ENCODE data around the gene GRPEL2. TPM values are rescaled to one million over a fixed set of nuclear protein-coding genes. Genes with fewer than 3 reads are reported as not detected.

The GRPEL2 gene
- total RNA-seq, 5 donors from 2014 or later (not counting 1 experiment from before 2014, with no cell fraction given) = 14.2 to 38.7 (median 31.5) TPM

DNA sequence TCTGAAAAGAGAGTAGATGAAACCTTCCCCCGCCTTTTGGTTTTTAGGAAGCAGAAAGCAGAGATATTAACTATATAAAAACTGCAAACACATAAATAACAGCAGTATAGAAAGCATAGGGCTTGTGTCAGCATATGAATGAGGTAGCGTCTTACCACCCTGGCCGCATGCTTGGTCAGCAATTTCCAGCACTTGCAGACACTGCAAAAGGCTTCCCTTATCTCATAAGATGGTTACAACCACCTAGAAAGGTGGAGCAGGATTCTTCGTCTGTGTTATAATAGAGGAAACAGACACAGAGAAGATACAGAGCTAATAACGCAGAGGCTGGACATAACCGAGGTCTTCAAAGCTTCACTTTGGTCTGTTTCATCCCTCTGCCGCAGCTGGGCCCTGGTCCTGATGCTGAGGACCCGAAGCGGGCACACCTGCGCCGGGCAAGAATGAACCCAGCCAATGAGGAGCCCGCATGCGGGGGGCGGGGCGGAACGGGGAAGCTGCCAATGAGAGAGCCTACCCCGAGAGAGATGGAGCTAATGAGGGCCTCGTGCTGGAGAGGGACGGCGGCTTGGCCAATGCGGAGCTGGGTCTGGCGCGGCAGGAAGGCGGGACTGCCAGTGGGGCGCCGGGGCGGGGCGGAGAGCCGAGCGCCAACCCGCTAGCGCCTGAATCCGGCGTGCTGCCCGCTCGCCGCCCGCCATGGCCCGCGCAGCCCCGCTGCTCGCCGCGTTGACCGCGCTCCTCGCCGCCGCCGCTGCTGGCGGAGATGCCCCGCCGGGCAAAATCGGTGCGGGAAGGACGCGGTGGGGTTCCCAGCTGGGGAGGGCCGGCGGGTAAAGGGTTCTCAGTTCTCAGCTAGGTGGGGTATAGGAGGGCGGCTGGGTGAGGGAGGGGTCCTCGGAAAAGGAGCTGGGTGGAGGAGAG lies 12.3 kb downstream of the GRPEL2 start, which contains the start of gene PCYOX1L:
TSS of gene PCYOX1L (plus strand) at position 677 of the 924 bp plus-strand sequence. CDS start at position 700, 23 bp downstream.
- WGBS (ENCODE audit: insufficient coverage) = 0% methylated on average over 58 of the region's 61 CpGs

DNA sequence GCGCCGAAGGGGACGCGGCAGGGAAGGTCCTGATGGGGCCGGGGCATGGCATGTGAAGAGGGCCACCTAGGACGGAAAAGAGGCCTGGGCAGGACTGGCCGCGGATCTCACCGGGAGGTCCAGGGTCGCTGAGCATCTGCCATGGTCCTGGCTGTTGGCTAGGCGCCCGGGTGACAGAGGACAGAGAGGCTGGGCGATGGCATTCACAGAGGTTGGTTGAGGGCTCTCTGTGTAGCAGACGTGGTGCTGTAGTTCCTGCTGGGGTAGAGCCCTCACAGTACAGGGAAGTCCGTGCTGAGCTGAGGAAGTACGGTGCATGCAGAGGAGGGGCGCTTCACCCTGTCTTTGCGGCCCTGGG lies 13.0 kb downstream of the GRPEL2 start:
- ChIA-PET POLR2A (interaction anchor here (0.5 to 3.5 kb wide), 9 partner anchors 13 to 1052 kb away, joined by 3 to 27 read pairs (median 5); partner anchors contain the start of genes CSNK1A1 (in 1 of the 2) and GRPEL2 (in 1 of the 2)), CTCF (interaction anchor here (0.6 to 4.3 kb wide), 11 partner anchors 10 to 220 kb away, joined by 3 to 43 read pairs (median 5); partner anchors contain the start of gene GRPEL2 (in 1 of the 2))
- Histone ChIP-seq H3K4me3 (ENCODE audit: control insufficient read depth in 1 of 2, extremely low read depth in 1 of 2, low read length in 1 of 2) (peak overlapping the region; percentile 64 to 83), H3K27ac (ENCODE audit: low read length) (peak overlapping the region; percentile 64), H3K4me1 (ENCODE audit: control insufficient read depth in 1 of 2, extremely low read depth in 1 of 2, insufficient read depth in 2 of 2, low read length in 2 of 2) (peaks cover 22 to 44% of the 10 kb centered on the region in 2 experiments), H3K36me3 (ENCODE audit: control insufficient read depth in 2 of 2, extremely low read depth in 1 of 2, insufficient read depth in 1 of 2, low read length in 1 of 2) (peaks cover under 1 to 25% of the 10 kb centered on the region in 2 donors), H3K9me3 (no peaks in the 10 kb centered on the region), H3K27me3 (replicated peaks in 1 of 2; ENCODE audit: control insufficient read depth in 2 of 2, extremely low read depth in 1 of 2, insufficient read depth in 2 of 2, low read length in 1 of 2) (no peaks in the 10 kb centered on the region)
- DNase-seq (peak in 29 of 35 experiments; percentile 10 to 54 (median 25)), ATAC-seq (replicated peaks in 1 of 4) (peak; percentile 32 to 47 (median 42))
- Mint-ChIP-seq H3K4me1 (peaks cover 67 to 72% (median 71%) of the 10 kb centered on the region in 3 donors), H3K9me3 (no peaks in the 10 kb centered on the region), H3K36me3 (peaks cover 25% of the 10 kb centered on the region), H3K27me3 (no peaks in the 10 kb centered on the region), H3K27ac (peak overlapping the region; percentile 92 to 98), H3K4me3 (peak overlapping the region; percentile 93 to 95 (median 94))
- 0% methylated on average over 14 of the region's 18 CpGs for WGBS (ENCODE audit: insufficient coverage)

More for the DNA sequence above, 12.3 kb downstream of the GRPEL2 start, which contains the start of gene PCYOX1L:
- Histone ChIP-seq H3K36me3 (ENCODE audit: control insufficient read depth in 2 of 2, extremely low read depth in 1 of 2, insufficient read depth in 1 of 2, low read length in 1 of 2) (peaks cover 0 to 31% of the 10 kb centered on the region in 2 donors), H3K4me1 (ENCODE audit: control insufficient read depth in 1 of 2, extremely low read depth in 1 of 2, insufficient read depth in 2 of 2, low read length in 2 of 2) (peaks cover 22 to 44% of the 10 kb centered on the region in 2 experiments), H3K9me3 (no peaks in the 10 kb centered on the region), H3K4me3 (ENCODE audit: control insufficient read depth in 1 of 2, extremely low read depth in 1 of 2, low read length in 1 of 2) (peak within 1 kb of the TSS; percentile 64 to 83), H3K27me3 (replicated peaks in 1 of 2; ENCODE audit: control insufficient read depth in 2 of 2, extremely low read depth in 1 of 2, insufficient read depth in 2 of 2, low read length in 1 of 2) (no peaks in the 10 kb centered on the region), H3K27ac (ENCODE audit: low read length) (peak within 1 kb of the TSS; percentile 64)
- Mint-ChIP-seq H3K4me3 (peak within 1 kb of the TSS; percentile 93 to 95 (median 94)), H3K36me3 (peaks cover 27% of the 10 kb centered on the region), H3K27ac (peak within 1 kb of the TSS; percentile 92 to 98), H3K4me1 (peaks cover 68 to 74% (median 71%) of the 10 kb centered on the region in 3 donors), H3K9me3 (no peaks in the 10 kb centered on the region), H3K27me3 (no peaks in the 10 kb centered on the region)
- DNase-seq (peak; percentile 73 to 98 (median 92)), ATAC-seq (replicated peaks in 1 of 4) (peak; percentile 97 to 99 (median 98))
- POLR2A ChIA-PET = interaction anchor here (0.5 to 3.5 kb wide), 9 partner anchors 12 to 1053 kb away, joined by 3 to 27 read pairs (median 5); partner anchors contain the start of genes CSNK1A1 (in 1 of the 2) and GRPEL2 (in 1 of the 2)
- CTCF ChIA-PET = interaction anchor here (0.6 to 4.3 kb wide), 13 partner anchors 9 to 220 kb away, joined by 3 to 43 read pairs (median 4); partner anchors contain the start of gene GRPEL2 (in 1 of the 2)

DNA sequence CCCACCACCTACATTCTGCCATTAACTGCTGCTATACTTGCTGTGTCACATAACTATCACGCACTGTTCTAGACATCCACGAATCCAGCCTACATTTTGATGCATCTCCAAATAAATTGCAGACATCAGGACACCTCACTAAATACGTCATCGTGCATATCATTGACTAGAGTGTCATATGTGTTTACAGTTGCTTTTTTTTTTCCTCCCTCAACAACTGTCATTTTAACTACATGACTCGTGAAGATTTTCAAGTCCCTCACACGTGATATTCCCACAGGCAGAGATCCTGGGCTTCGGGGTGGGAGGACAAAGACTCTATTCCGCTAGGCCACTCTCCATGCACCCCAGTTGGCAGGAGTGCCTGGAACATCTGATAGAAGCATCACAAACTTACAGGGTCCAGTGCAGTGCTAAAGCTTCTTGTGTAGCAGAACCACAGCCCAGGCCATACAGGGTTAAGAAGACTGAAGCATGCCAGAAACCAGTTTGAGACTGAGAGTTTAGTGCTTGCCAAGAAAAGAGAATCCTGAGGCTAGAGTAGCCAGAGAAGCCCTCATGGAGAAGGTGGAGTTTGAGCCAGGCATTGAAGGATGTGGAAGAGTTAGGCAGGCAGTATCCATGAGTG lies 13.7 kb downstream of the GRPEL2 start:
- Histone ChIP-seq H3K4me3 (ENCODE audit: control insufficient read depth in 1 of 2, extremely low read depth in 1 of 2, low read length in 1 of 2) (peak overlapping the region in 1 of 2 donors; percentile 83), H3K9me3 (no peaks in the 10 kb centered on the region), H3K36me3 (ENCODE audit: control insufficient read depth in 2 of 2, extremely low read depth in 1 of 2, insufficient read depth in 1 of 2, low read length in 1 of 2) (peaks cover 5 to 18% of the 10 kb centered on the region in 2 donors), H3K27ac (ENCODE audit: low read length) (peak overlapping the region; percentile 64), H3K4me1 (ENCODE audit: control insufficient read depth in 1 of 2, extremely low read depth in 1 of 2, insufficient read depth in 2 of 2, low read length in 2 of 2) (peaks cover 22 to 44% of the 10 kb centered on the region in 2 experiments), H3K27me3 (replicated peaks in 1 of 2; ENCODE audit: control insufficient read depth in 2 of 2, extremely low read depth in 1 of 2, insufficient read depth in 2 of 2, low read length in 1 of 2) (no peaks in the 10 kb centered on the region)
- Mint-ChIP-seq H3K27me3 (no peaks in the 10 kb centered on the region), H3K4me3 (peak overlapping the region; percentile 93 to 95 (median 94)), H3K9me3 (no peaks in the 10 kb centered on the region), H3K4me1 (peaks cover 63 to 71% (median 66%) of the 10 kb centered on the region in 3 donors), H3K27ac (peak overlapping the region; percentile 92 to 98), H3K36me3 (peaks cover 22% of the 10 kb centered on the region)
- ATAC-seq (replicated peaks in 1 of 4) (no peak), DNase-seq (peak in 1 of 35 experiments; percentile 19)
- 86% methylated on average over 1 of the region's 8 CpGs for WGBS (ENCODE audit: insufficient coverage)
- ChIA-PET CTCF (interaction anchor here (0.8 to 4.3 kb wide), 3 partner anchors 12 to 14 kb away, joined by 3 to 43 read pairs (median 12); partner anchors contain the start of gene GRPEL2 (in 2 of the 2)), POLR2A (interaction anchor here in 1 of 2 donors (0.6 to 3.5 kb wide), 3 partner anchors 13 to 191 kb away, joined by 3 to 27 read pairs (median 7); partner anchors contain the start of gene GRPEL2)

DNA sequence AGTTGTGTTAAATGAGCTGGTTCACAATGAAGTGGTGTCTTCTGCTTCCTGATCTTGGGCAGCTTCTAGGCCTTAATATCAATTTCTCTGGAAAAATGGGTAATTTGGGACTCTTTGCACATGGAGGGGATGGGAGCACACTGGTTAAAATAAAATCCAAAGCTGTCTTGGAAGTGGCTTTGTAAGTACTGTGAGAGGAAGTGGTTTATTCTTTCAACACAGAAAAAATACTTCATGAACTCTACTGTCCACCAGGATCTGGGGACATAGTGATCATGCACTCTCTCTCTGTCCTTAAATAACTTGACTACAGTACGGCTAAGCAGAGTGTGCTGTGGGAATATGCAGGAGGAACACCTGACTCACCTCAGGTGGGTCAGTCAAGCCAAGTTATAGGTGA lies 15.0 kb downstream of the GRPEL2 start:
- no peaks in the 10 kb centered on the region for H3K9me3 Mint-ChIP-seq
- H3K4me3 Mint-ChIP-seq = peak overlapping the region; percentile 56 to 93 (median 59)
- H3K4me1 Mint-ChIP-seq = peaks cover 53 to 64% (median 56%) of the 10 kb centered on the region in 3 donors
- no peaks in the 10 kb centered on the region for H3K27me3 Mint-ChIP-seq
- DNase-seq (no peak), ATAC-seq (replicated peaks in 1 of 4) (no peak)
- no CpG with 5 or more reads among the region's 1 CpG for WGBS (ENCODE audit: insufficient coverage)
- peaks cover 16% of the 10 kb centered on the region for H3K36me3 Mint-ChIP-seq
- CTCF ChIA-PET = interaction anchor here (3.2 to 4.3 kb wide), 2 partner anchors 11 to 15 kb away, joined by 12 to 43 read pairs; partner anchors contain the start of gene GRPEL2 (in 1 of the 2)
- peaks cover 6 to 12% of the 10 kb centered on the region in 2 donors for H3K36me3 ChIP-seq (ENCODE audit: control insufficient read depth in 2 of 2, extremely low read depth in 1 of 2, insufficient read depth in 1 of 2, low read length in 1 of 2)
- H3K9me3 ChIP-seq = no peaks in the 10 kb centered on the region
- H3K27ac Mint-ChIP-seq = peak overlapping the region; percentile 92 to 98
- POLR2A ChIA-PET = interaction anchor here in 1 of 2 donors (0.6 to 0.8 kb wide), 3 partner anchors 9 to 1554 kb away, joined by 3 to 5 read pairs (median 3); no protein-coding TSS in a partner anchor
- H3K4me1 ChIP-seq (ENCODE audit: control insufficient read depth in 1 of 2, extremely low read depth in 1 of 2, insufficient read depth in 2 of 2, low read length in 2 of 2) = peaks cover 22 to 44% of the 10 kb centered on the region in 2 experiments
- H3K27ac ChIP-seq (ENCODE audit: low read length) = peak overlapping the region; percentile 8
- H3K4me3 ChIP-seq (ENCODE audit: control insufficient read depth in 1 of 2, extremely low read depth in 1 of 2, low read length in 1 of 2) = no peak overlapping the region
- H3K27me3 ChIP-seq (replicated peaks in 1 of 2; ENCODE audit: control insufficient read depth in 2 of 2, extremely low read depth in 1 of 2, insufficient read depth in 2 of 2, low read length in 1 of 2) = no peaks in the 10 kb centered on the region

DNA sequence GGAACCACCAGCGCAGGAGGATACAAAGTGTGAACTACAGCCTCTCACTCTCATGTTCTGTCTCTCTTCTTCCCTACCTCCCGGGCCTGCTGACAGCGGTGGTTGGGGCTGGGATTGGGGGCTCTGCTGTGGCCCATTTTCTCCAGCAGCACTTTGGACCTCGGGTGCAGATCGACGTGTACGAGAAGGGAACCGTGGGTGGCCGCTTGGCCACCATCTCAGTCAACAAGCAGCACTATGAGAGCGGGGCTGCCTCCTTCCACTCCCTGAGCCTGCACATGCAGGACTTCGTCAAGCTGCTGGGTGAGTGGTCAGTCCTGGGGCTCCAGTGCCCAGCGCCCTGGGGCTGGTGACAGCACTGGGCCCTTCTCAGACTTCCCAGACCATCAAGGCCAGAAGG lies 17.2 kb downstream of the GRPEL2 start:
- ATAC-seq (replicated peaks in 1 of 4) (no peak), DNase-seq (no peak)
- H3K27me3 ChIP-seq (replicated peaks in 1 of 2; ENCODE audit: control insufficient read depth in 2 of 2, extremely low read depth in 1 of 2, insufficient read depth in 2 of 2, low read length in 1 of 2) = no peaks in the 10 kb centered on the region
- POLR2A ChIA-PET = interaction anchor here in 1 of 2 donors (0.7 kb wide), 1 partner anchor 1143 kb away, joined by 3 read pairs; no protein-coding TSS in a partner anchor
- Mint-ChIP-seq H3K9me3 (no peaks in the 10 kb centered on the region), H3K36me3 (peaks cover 9% of the 10 kb centered on the region), H3K4me3 (no peak overlapping the region), H3K27ac (peak overlapping the region in 1 of 2 donors; percentile 70), H3K4me1 (peaks cover 43 to 62% (median 43%) of the 10 kb centered on the region in 3 donors), H3K27me3 (no peaks in the 10 kb centered on the region)
- no peaks in the 10 kb centered on the region for H3K9me3 ChIP-seq
- WGBS (ENCODE audit: insufficient coverage) = 98% methylated on average over 8 of the region's 12 CpGs
- H3K36me3 ChIP-seq (ENCODE audit: control insufficient read depth in 2 of 2, extremely low read depth in 1 of 2, insufficient read depth in 1 of 2, low read length in 1 of 2) = peaks cover 0 to 12% of the 10 kb centered on the region in 2 donors
- H3K4me1 ChIP-seq (ENCODE audit: control insufficient read depth in 1 of 2, extremely low read depth in 1 of 2, insufficient read depth in 2 of 2, low read length in 2 of 2) = peaks cover 22 to 38% of the 10 kb centered on the region in 2 experiments
- CTCF ChIA-PET = no interaction called here
- H3K4me3 ChIP-seq (ENCODE audit: control insufficient read depth in 1 of 2, extremely low read depth in 1 of 2, low read length in 1 of 2) = no peak overlapping the region
- H3K27ac ChIP-seq (ENCODE audit: low read length) = no peak overlapping the region
